Urinary bladder (tissue), 4 donors: ENCODE data around the gene WFDC5. TPM values are rescaled to one million over a fixed set of nuclear protein-coding genes. Genes with fewer than 3 reads are reported as not detected.
A peak's percentile ranks its signal among the peaks of the same experiment; 100 is the strongest.
"Not testable (repeated sequence)": the region's sequence is repeated elsewhere in the genome, so short reads cannot be mapped to it uniquely, and the experiment has no call there.

Experiments
- DNase-seq: peaks from one replicate; pipeline ENCODE4 v3.0.0-alpha.2; 2015; ENCODE audit errors: extremely low spot score
- H3K27ac ChIP-seq: one replicate; pipeline ENCODE4 v1.5.1; 2013; ENCODE audit warnings: low read depth, mild to moderate bottlenecking, moderate library complexity
- H3K36me3 ChIP-seq: one replicate; pipeline ENCODE4 v1.6.1; 2013; ENCODE audit warnings: mild to moderate bottlenecking, moderate library complexity; ENCODE audit not compliant: insufficient read depth
- H3K4me1 ChIP-seq: one replicate; pipeline ENCODE4 v1.6.1; 2013; ENCODE audit warnings: mild to moderate bottlenecking, moderate library complexity; ENCODE audit not compliant: insufficient read depth
- H3K4me3 ChIP-seq: one replicate; pipeline ENCODE4 v1.5.1; 2013; ENCODE audit warnings: low read depth, low read length
- WGBS: extraction: QIAGEN DNeasy Blood & Tissue Kit; methylation state at CpG from one replicate; pipeline ENCODE4 v1.1.7; 2013; 5-methylcytosine and 5-hydroxymethylcytosine counted together
- polyA plus RNA-seq: library from polyadenylated mRNA; stranded (reverse); fragments of 200-250 nt; gene quantifications from one replicate; pipeline ENCODE4 v1.2.3, GENCODE V29; 2013
- total RNA-seq: library from RNA; depleted of rRNA; stranded (reverse); fragments of >200 nt; gene quantifications from one replicate; pipeline ENCODE4 v1.2.3, GENCODE V29; 2014
- donor health status: healthy with polysubstance abuse.
- donor health status: healthy.

Gene WFDC5
- total RNA-seq (0.26 TPM), polyA plus RNA-seq (0.27 TPM)

DNA sequence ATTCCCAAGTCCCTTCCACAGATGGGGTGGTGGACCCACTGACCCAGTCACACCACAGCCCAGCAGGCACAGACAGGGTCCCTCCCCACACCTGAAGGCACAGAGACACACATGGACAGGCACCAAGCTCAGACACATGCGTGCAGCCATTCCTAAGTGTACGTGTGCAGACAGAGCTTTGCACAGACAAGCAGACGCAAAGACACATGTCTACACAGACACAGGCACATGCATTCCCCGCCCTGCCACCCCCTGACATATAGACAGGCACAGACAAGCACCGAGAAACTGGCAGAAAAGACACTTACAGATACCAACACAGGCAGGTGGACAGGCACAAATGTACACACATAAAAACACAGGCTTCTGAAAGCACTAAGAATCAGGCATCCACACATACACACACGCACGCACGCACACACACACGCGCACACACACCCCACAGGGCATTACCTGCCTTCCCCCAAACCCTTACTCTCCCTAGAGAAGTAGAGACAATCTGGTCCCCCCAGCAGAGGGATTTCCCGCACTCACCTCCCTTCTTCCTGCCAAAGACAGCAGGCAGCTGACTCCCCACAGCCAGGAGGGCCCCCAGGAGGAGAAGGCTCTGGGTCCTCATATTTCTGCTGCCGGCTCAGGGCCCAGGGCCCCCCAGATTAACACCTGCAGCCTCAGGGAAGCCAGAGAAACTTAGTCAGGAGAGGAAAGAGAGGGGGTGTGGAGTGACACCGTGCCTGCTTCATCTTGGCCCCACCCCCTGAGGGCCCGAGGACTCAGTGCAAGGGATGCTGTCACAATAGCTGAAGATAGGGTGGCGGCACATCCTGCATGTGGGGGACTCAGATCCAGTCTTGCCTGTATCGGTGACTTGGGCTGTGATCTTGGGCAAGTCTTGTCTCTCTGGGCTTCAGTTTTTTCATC lies at the start of gene WFDC5:
Gene WFDC5 (minus strand): TSS at position 710 of the 921 bp plus-strand sequence. CDS start 91 bp downstream, at position 619.
- Histone ChIP-seq H3K36me3 (no peaks in the 10 kb centered on the region), H3K27ac (no peak within 1 kb of the TSS)
- 52% methylated on average over 16 of the region's 16 CpGs for WGBS

DNA sequence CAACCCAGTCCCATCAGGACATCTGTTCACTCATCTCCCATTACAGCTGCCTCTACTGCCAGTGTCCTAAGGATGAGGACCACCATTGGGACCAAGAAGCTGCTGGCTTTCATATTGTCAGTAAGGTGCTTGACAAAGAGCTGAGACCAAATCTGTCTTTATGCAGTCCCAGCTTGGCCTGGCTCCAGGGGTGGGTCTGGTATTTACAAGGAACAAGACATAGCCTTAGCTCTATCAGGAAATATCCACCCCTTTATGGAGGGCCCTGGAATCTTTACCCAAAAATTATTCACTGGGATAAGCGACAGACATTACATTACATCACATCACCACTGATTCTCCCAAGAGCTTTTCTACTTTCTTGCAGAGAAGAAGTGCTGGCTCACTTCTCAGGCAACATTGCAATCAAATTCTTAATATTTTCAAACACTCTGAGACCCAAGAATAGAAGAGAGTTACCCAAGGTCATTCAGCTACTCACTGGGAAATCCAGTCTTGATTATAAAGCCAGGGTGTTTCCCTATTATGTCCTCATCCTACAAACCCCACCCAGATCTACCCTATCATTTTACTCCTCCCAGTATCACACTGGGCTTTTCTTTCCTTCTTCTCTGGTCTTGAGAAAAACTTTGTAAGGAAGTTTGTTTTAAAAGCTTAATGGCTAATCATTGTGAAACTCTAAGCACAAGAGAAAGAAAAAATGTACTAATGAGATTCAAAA lies 48.3 kb upstream of the WFDC5 start:
- WGBS, result 55% methylated on average over 1 of the region's 1 CpG
- Histone ChIP-seq H3K36me3 (no peaks in the 10 kb centered on the region), H3K4me3 (no peak overlapping the region), H3K4me1 (no peaks in the 10 kb centered on the region), H3K27ac (no peak overlapping the region)
- no peak for DNase-seq

More for the DNA sequence above, at the start of gene WFDC5:
- DNase-seq, result peak; percentile 21
- Histone ChIP-seq H3K4me3 (no peak within 1 kb of the TSS), H3K4me1 (no peaks in the 10 kb centered on the region)

- Histone ChIP-seq H3K4me1 (no peaks in the 10 kb centered on the region), H3K27ac (no peak overlapping the region), H3K36me3 (no peaks in the 10 kb centered on the region), H3K4me3 (no peak overlapping the region)
- WGBS, result 13% methylated on average over 1 of the region's 1 CpG
- DNase-seq, result peak; percentile 20
Observed at GRCh38 chr20:45157962-45158361, 43.0 kb upstream of the WFDC5 start.

DNA sequence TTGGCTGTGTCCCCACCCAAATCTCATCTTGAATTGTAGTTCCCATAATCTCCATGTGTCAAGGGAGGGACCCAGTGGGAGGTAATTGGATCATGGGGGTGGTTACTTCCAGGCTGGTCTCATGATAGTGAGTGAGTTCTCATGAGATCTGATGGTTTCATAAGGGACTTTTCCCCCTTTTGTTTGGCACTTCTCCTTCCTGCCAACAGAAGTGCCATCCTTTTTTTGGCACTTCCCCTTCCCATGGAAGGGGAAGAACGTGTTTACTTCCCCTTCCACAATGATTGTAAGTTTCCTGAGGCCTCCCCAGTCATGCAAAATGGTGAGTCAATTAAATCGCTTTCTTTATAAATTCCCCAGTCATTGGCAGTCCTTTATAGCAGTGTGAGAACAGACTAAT lies 41.7 kb upstream of the WFDC5 start:
- no peak for DNase-seq
- H3K4me1 ChIP-seq, result no peaks in the 10 kb centered on the region
- 58% methylated on average over 2 of the region's 2 CpGs for WGBS
- no peaks in the 10 kb centered on the region for H3K36me3 ChIP-seq
- H3K4me3 ChIP-seq, result no peak overlapping the region
- H3K27ac ChIP-seq, result no peak overlapping the region

GRCh38 chr20:45154794-45155193 lies 39.8 kb upstream of the WFDC5 start:
- DNase-seq, H3K36me3 ChIP-seq, H3K4me3 ChIP-seq, H3K27ac ChIP-seq, H3K4me1 ChIP-seq: not testable (repeated sequence)
- WGBS, result 90% methylated on average over 1 of the region's 1 CpG

- WGBS, result 68% methylated on average over 3 of the region's 3 CpGs
- no peak for DNase-seq
Observed at GRCh38 chr20:45154183-45154582, 39.2 kb upstream of the WFDC5 start.

DNA sequence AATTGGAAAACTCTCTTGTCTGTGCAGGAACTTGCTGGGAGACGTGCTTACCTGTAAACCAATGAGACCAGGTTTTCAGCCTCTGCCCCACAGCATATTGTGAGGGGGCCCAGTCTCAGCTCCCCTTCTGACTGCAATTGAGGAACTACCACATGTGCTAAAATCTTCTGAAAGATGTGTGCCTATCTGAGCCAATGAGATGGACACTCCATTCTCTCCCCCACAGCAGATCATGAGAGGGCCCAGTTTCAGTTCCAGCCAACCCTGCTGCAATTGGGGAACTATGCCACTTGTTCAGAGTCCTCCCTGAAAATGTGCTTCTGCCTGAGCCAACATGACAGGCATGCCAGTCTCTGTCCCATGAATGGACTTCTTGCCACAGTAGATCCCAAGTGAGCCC lies 38.8 kb upstream of the WFDC5 start:
- H3K36me3 ChIP-seq, result no peaks in the 10 kb centered on the region
- H3K27ac ChIP-seq, result no peak overlapping the region
- DNase-seq, result no peak
- no peak overlapping the region for H3K4me3 ChIP-seq
- no peaks in the 10 kb centered on the region for H3K4me1 ChIP-seq
- 35% methylated on average over 1 of the region's 1 CpG for WGBS

More at GRCh38 chr20:45154183-45154582, 39.2 kb upstream of the WFDC5 start:
- no peaks in the 10 kb centered on the region for H3K4me1 ChIP-seq
- H3K27ac ChIP-seq, result no peak overlapping the region
- no peaks in the 10 kb centered on the region for H3K36me3 ChIP-seq
- no peak overlapping the region for H3K4me3 ChIP-seq

- Histone ChIP-seq H3K27ac (no peak overlapping the region), H3K4me3 (no peak overlapping the region), H3K36me3 (no peaks in the 10 kb centered on the region), H3K4me1 (no peaks in the 10 kb centered on the region)
- WGBS, result 74% methylated on average over 3 of the region's 3 CpGs
- no peak for DNase-seq
Observed at GRCh38 chr20:45153147-45153546, 38.2 kb upstream of the WFDC5 start.

DNA sequence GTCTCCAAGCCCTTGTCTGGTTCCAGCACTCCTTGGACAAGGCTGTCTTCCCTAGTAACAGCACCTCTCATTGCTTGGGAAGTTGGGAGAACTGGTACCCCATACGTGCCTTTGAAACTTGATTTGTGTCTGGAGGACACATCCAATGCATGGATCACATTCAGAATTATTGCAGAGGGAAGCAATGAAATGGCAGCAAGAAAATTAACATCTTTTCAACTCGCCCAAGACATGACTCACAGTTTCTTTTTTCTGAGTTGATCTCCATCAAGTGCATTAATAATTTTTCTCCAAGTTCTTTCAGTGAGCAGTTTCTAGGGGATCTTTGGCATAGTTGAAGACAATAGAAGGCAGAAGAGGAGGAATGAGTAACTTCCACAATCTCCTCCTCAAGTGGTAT lies 37.4 kb upstream of the WFDC5 start:
- Histone ChIP-seq H3K4me3 (no peak overlapping the region), H3K27ac (no peak overlapping the region), H3K36me3 (no peaks in the 10 kb centered on the region), H3K4me1 (no peaks in the 10 kb centered on the region)
- 64% methylated on average over 2 of the region's 2 CpGs for WGBS
- no peak for DNase-seq

DNA sequence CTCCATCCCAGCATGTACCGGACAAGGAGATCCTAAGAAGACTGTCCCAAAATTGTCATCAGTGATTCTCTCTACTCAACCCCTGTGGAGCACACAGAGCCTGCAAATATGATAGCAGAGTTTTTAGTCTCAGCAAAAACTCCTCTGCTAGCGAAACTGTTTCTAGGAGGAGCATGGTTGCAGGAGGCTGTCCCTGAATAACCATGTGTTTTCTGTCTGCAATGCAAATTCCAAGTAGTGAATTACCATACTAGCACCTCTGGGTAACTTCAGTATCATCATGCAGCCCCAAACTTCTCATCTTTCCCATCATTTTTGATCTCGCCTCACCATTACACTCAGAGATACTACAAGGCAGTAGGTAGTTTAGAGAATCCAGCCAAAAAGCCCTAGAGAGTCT lies 34.1 kb upstream of the WFDC5 start:
- 87% methylated on average over 3 of the region's 3 CpGs for WGBS
- no peak overlapping the region for H3K27ac ChIP-seq

GRCh38 chr20:45140836-45141235 lies 25.9 kb upstream of the WFDC5 start:
- H3K27ac ChIP-seq, result no peak overlapping the region
- no peak for DNase-seq
- no peaks in the 10 kb centered on the region for H3K4me1 ChIP-seq
- no peak overlapping the region for H3K4me3 ChIP-seq
- 65% methylated on average over 4 of the region's 4 CpGs for WGBS
- no peaks in the 10 kb centered on the region for H3K36me3 ChIP-seq

More for the DNA sequence above, 34.1 kb upstream of the WFDC5 start:
- no peaks in the 10 kb centered on the region for H3K36me3 ChIP-seq
- no peaks in the 10 kb centered on the region for H3K4me1 ChIP-seq
- DNase-seq, result no peak
- H3K4me3 ChIP-seq, result no peak overlapping the region

GRCh38 chr20:45139733-45140375 lies 24.9 kb upstream of the WFDC5 start:
- H3K36me3 ChIP-seq, DNase-seq, H3K4me3 ChIP-seq, H3K27ac ChIP-seq, H3K4me1 ChIP-seq: not testable (repeated sequence)
- WGBS, result 91% methylated on average over 5 of the region's 5 CpGs

- WGBS, result 38% methylated on average over 20 of the region's 20 CpGs
- Histone ChIP-seq H3K27ac (no peak overlapping the region), H3K4me3 (no peak overlapping the region), H3K36me3 (no peaks in the 10 kb centered on the region), H3K4me1 (no peaks in the 10 kb centered on the region)
- no peak for DNase-seq
Observed at GRCh38 chr20:45138561-45139300, 23.8 kb upstream of the WFDC5 start.
